M059J (cell line): ENCODE measurements around the gene AQP10. TPM values are rescaled to one million over a fixed set of nuclear protein-coding genes. Genes with fewer than 3 reads are reported as not detected.
"Not testable (repeated sequence)": the region's sequence is repeated elsewhere in the genome, so short reads cannot be mapped to it uniquely, and the experiment has no call there.

Source experiments
- DNase-seq: peaks from one replicate; pipeline ENCODE4 v3.0.0-alpha.2; 2012; ENCODE audit warnings: low read depth
- total RNA-seq: library from RNA; depleted of rRNA; stranded (reverse); fragments of >200 nt; shearing (Covaris generic); gene quantifications from 2 replicates; pipeline ENCODE4 v1.2.3, GENCODE V29; 2014

The AQP10 gene
- total RNA-seq, 1 experiment from 2014 or later = not detected

GRCh38 chr1:154324241-154324640 is 3.3 kb downstream of the AQP10 start:
- DNase-seq = no peak

GRCh38 chr1:154324669-154325582 is 4.0 kb downstream of the AQP10 start, which contains the start of gene ATP8B2:
Gene ATP8B2, plus strand, starts transcription at chr1:154325525. Its CDS starts 2,617 bp downstream, at chr1:154328142.
- peak; percentile 77 for DNase-seq

GRCh38 chr1:154325583-154326545 is 5.0 kb downstream of the AQP10 start:
- DNase-seq = peak; percentile 88

- DNase-seq = peak; percentile 38
Measured at GRCh38 chr1:154326546-154327465, 5.9 kb downstream of the AQP10 start.

GRCh38 chr1:154327466-154328317 is 6.8 kb downstream of the AQP10 start:
- no peak for DNase-seq

- DNase-seq = no peak
Measured at GRCh38 chr1:154328318-154329151, 7.6 kb downstream of the AQP10 start.

GRCh38 chr1:154329152-154329521 is 8.2 kb downstream of the AQP10 start:
- no peak for DNase-seq

GRCh38 chr1:154329551-154330131 is 8.7 kb downstream of the AQP10 start:
- DNase-seq = no peak

- DNase-seq = no peak
Measured at GRCh38 chr1:154330669-154331068, 9.8 kb downstream of the AQP10 start.

- no peak for DNase-seq
Measured at GRCh38 chr1:154334079-154335024, 13.5 kb downstream of the AQP10 start.

- peak; percentile 66 for DNase-seq
Measured at GRCh38 chr1:154335025-154335714, 14.3 kb downstream of the AQP10 start.

- no peak for DNase-seq
Measured at GRCh38 chr1:154337253-154337894, 16.5 kb downstream of the AQP10 start.

- DNase-seq = no peak
Measured at GRCh38 chr1:154338875-154339274, 18.0 kb downstream of the AQP10 start.

- not testable (repeated sequence) for DNase-seq
Measured at GRCh38 chr1:154341366-154341765, 20.5 kb downstream of the AQP10 start.

- no peak for DNase-seq
Measured at GRCh38 chr1:154342132-154342531, 21.2 kb downstream of the AQP10 start.

- DNase-seq = no peak
Measured at GRCh38 chr1:154342836-154343472, 22.1 kb downstream of the AQP10 start.
